GM12865 (cell line): Measurements from ENCODE around the gene SFMBT1.

Experiments used
- DNase-seq: peaks from one replicate; pipeline ENCODE4 v3.0.0; 2010; ENCODE audit warnings: low read depth
- H3K4me3 ChIP-seq: 2 replicates; pipeline ENCODE4 v1.5.1; 2011; ENCODE audit warnings: mild to moderate bottlenecking, low read depth, low read length, control low read depth
- CTCF ChIP-seq: IDR thresholded peaks from 2 replicates; pipeline ENCODE4 v1.5.1; 2011; ENCODE audit warnings: low read length, control low read depth, low read depth, inconsistent platforms; ENCODE audit not compliant: insufficient read depth; ENCODE audit errors: missing control alignments

The SFMBT1 gene

DNA sequence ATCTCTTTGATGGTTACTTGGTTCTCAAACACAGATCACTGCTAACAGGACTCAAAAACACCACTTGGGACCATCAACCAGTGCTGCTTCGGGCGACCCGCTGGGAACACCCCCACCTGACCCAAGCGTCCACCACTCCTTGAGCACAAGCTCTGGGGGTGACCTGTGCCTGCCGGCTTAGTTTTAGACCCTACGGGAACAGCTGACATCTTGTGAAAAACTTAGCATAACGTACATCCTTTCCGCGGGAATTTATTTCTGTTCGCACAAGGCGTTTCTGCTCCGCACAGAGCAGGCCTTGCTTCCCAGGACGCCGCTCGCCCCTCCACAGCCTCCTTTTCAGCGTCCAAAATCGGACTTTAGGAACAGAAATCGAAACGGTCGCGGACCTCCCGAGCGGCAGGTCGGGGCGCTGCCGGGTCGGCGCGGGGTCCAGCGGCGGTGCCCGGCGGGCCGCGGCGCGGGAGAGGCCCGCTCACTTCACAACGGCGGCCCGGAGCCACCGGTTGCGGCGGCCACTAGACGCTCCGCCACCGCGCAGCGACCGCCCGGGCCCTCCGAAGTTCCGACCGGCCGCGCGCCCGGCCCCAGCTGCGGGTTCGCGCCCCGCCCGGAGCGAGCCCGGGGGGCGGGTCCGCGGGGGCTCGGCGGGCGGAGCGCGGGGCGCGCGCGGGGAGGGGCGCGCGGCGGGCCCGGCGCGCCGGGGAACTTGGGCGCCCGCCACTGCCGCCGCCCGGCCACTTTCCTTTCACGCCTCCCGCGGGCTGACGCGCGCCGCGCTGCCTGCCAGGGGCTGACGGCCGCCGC lies 959 bp downstream of the SFMBT1 start:
- TF ChIP-seq CTCF, result no peak
- H3K4me3 ChIP-seq, result peak overlapping the region; percentile 57
- peak; percentile 83 for DNase-seq

DNA sequence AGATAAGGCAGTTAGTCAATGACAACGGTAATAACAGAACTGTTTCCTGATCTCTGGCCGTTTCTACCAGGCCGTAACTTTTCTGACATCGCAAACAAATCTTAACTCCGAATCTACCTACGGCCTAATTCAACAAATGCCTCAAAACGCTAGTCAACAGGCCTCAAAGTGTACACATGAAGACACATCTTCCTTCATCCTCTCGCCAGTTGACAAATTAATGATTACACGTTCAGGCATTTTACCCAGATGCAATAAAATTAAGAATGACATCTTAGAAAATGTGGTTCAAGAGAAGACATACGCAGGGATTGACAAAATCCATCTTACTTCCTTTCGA lies 1.5 kb downstream of the SFMBT1 start:
- peak overlapping the region; percentile 57 for H3K4me3 ChIP-seq
- peak; percentile 8 for DNase-seq
- TF ChIP-seq CTCF, result no peak

- DNase-seq, result no peak
- no peak overlapping the region for H3K4me3 ChIP-seq
- no peak for TF ChIP-seq CTCF
These were observed 2.1 kb downstream of the SFMBT1 start for GRCh38 chr3:53043738-53044137.

DNA sequence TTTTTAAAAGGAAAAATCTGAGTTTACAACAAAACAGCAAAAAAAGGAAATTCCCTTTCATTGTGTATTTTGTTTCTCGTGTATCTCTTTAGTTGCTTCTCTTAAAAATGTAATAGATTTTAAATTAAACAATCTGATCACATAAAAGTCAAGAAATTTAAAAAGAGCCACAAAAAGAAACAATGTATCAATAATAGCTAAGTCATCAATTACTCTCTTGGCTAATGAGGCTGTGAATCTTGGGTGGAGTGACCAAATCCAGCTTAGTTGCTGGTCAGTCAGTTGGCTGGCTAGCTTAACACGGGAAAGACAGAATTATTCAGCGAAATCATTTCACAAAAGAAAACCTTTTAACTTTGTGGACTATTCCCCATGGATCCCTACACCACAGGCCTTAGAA lies 3.2 kb downstream of the SFMBT1 start:
- TF ChIP-seq CTCF, result no peak
- no peak overlapping the region for H3K4me3 ChIP-seq
- DNase-seq, result no peak

GRCh38 chr3:53040351-53040820 lies 5.5 kb downstream of the SFMBT1 start:
- no peak overlapping the region for H3K4me3 ChIP-seq
- TF ChIP-seq CTCF, result no peak
- no peak for DNase-seq

DNA sequence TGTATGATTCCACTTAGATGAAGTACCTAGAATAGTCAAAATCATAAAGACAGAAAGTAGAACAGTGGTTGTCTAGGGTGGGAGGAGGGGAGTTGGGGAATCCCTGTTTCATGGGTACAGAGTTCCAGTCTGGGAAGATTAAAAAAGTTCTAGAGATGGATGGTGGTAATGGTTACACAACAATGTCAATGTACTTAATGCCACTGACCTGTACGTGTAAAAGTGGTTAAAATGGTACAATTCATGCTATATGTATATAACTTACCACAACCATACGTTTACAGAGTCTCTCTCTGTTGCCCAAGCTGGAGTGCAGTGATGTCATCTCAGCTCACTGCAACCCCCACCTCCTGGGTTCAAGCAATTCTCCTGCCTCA lies 6.5 kb downstream of the SFMBT1 start:
- no peak overlapping the region for H3K4me3 ChIP-seq
- DNase-seq, result no peak
- TF ChIP-seq CTCF, result no peak
